ENCODE measurements around the gene GAS5.
A peak's percentile ranks its signal among the peaks of the same experiment; 100 is the strongest.

Gene GAS5

GRCh38 chr1:173853074-173853473 is 14.7 kb downstream of the GAS5 start:
- FAIRE-seq = no peak
- TF ChIP-seq POLR2A (IDR thresholded peaks at IDR 0.05; ENCODE audit: low read depth, low read length) (no peak), POLR2AphosphoS5 (IDR thresholded peaks at IDR 0.05; ENCODE audit: low read depth, low read length) (no peak), SPI1 (IDR thresholded peaks at IDR 0.05; ENCODE audit: low read depth, low read length) (no peak), POU2F2 (IDR thresholded peaks at IDR 0.05; ENCODE audit: low read depth, low read length) (no peak), TAF1 (IDR thresholded peaks at IDR 0.05; ENCODE audit: low read depth, low read length) (no peak), PAX5 (IDR thresholded peaks at IDR 0.05; ENCODE audit: insufficient read depth, low read length, severe bottlenecking) (no peak)
- no peak for DNase-seq (ENCODE audit: insufficient read length, low spot score)

DNA sequence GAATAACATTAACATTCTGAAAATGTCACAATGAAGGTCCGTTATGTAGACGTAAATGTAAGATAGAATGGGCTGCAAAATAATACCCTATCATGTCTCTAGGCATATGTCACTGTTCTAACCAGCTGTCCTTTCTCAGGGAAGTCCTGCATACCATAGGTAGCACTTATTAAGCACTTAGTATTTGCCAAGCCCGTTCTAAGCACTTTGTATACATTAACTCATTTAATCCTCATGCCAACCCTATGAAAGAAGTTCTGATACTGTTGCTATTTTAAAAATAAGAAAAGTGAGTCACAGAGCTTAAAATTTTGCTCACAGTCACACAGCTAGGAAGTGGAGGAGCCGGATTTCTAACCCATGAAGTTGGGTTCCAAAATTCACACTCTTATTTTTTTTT is 15.7 kb downstream of the GAS5 start:
- no peak for DNase-seq (ENCODE audit: insufficient read length, low spot score)
- no peak for TF ChIP-seq POU2F2 (IDR thresholded peaks at IDR 0.05; ENCODE audit: low read depth, low read length)
- TF ChIP-seq PAX5 (IDR thresholded peaks at IDR 0.05; ENCODE audit: insufficient read depth, low read length, severe bottlenecking) = no peak
- no peak for TF ChIP-seq POLR2A (IDR thresholded peaks at IDR 0.05; ENCODE audit: low read depth, low read length)
- no peak for TF ChIP-seq SPI1 (IDR thresholded peaks at IDR 0.05; ENCODE audit: low read depth, low read length)
- TF ChIP-seq TAF1 (IDR thresholded peaks at IDR 0.05; ENCODE audit: low read depth, low read length) = no peak
- TF ChIP-seq POLR2AphosphoS5 (IDR thresholded peaks at IDR 0.05; ENCODE audit: low read depth, low read length) = no peak
- FAIRE-seq = no peak

DNA sequence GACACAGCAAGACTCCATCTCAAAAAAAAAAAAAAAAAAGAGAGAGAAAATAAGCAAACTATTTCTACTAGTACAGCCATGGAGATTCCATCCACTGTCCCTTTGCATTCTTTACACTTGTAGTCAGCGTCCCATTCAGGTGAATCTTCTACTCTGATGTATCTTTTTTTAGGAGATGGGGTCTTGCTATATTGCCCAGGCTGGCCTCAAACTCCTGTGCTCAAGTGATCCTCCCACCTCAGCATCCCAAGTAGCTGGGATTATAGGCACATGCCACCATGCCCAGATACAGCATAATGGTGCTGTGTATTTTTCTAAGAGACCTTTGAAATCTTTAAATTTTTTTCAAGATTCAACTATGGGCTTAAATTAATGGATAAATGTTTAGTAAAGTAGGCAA is 35.0 kb downstream of the GAS5 start:
- FAIRE-seq (no peak), DNase-seq (ENCODE audit: insufficient read length, low spot score) (no peak)
- TF ChIP-seq POLR2A (IDR thresholded peaks at IDR 0.05; ENCODE audit: low read depth, low read length) (no peak), POU2F2 (IDR thresholded peaks at IDR 0.05; ENCODE audit: low read depth, low read length) (no peak), TAF1 (IDR thresholded peaks at IDR 0.05; ENCODE audit: low read depth, low read length) (no peak), PAX5 (IDR thresholded peaks at IDR 0.05; ENCODE audit: insufficient read depth, low read length, severe bottlenecking) (no peak), SPI1 (IDR thresholded peaks at IDR 0.05; ENCODE audit: low read depth, low read length) (no peak), POLR2AphosphoS5 (IDR thresholded peaks at IDR 0.05; ENCODE audit: low read depth, low read length) (no peak)

- DNase-seq (ENCODE audit: insufficient read length, low spot score) (no peak), FAIRE-seq (no peak)
- TF ChIP-seq POLR2A (IDR thresholded peaks at IDR 0.05; ENCODE audit: low read depth, low read length) (no peak), PAX5 (IDR thresholded peaks at IDR 0.05; ENCODE audit: insufficient read depth, low read length, severe bottlenecking) (no peak), TAF1 (IDR thresholded peaks at IDR 0.05; ENCODE audit: low read depth, low read length) (no peak), POLR2AphosphoS5 (IDR thresholded peaks at IDR 0.05; ENCODE audit: low read depth, low read length) (no peak), POU2F2 (IDR thresholded peaks at IDR 0.05; ENCODE audit: low read depth, low read length) (no peak)
Measured at GRCh38 chr1:173827611-173828010, 40.2 kb downstream of the GAS5 start.

DNA sequence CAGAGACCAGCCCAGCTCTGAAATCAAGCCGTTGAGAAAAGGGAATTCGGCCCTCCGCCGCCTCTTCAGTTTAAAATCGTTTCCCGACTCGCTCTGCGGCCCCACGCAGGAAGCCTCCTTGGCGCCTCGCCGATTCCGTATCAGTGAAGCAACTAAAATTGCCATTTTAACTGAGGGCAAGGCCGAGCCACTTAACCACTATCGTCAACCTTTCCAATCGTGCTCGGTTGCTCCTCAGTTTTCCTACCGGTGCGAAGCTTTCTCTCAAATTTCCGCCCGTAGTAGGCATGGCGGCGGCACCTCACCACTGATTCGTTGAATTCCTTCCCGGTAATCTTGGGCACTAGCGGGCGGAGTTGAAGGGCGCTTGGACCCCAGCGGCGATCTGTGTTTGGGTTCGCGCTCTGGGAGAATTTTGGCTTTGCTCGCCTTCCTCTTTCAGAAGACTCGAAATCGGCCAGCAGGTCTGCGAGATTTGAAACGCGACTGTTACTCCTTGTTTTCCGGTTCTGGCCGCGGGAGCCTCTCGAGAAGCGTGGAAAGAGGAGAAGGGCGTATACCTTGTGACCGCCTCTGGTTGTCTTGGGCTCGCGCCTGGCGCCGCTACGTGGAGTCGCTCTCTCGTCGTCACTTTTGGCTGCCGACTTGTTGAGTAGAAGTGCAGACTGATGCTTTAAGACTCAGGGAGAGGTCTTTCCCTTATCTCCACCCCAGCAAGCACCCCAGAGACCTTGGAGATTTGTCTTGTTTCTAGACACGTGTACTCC is 43.3 kb downstream of the GAS5 start, which contains the start of the genes CENPL and DARS2:
CENPL (minus strand) TSS at position 569 of the 767 bp plus-strand sequence. CDS start 13,584 bp downstream, outside the sequence.
DARS2 (plus strand) TSS at position 359 of the 767 bp plus-strand sequence. CDS start 557 bp downstream, outside the sequence.
- FAIRE-seq = peak; percentile 90
- TF ChIP-seq PAX5 (IDR thresholded peaks at IDR 0.05; ENCODE audit: insufficient read depth, low read length, severe bottlenecking) (no peak), TAF1 (IDR thresholded peaks at IDR 0.05; ENCODE audit: low read depth, low read length) (peak; percentile 75), POU2F2 (IDR thresholded peaks at IDR 0.05; ENCODE audit: low read depth, low read length) (peak; percentile 65), SPI1 (IDR thresholded peaks at IDR 0.05; ENCODE audit: low read depth, low read length) (no peak), POLR2AphosphoS5 (IDR thresholded peaks at IDR 0.05; ENCODE audit: low read depth, low read length) (peak; percentile 76; the same call in 1 of the 2 replicates), POLR2A (IDR thresholded peaks at IDR 0.05; ENCODE audit: low read depth, low read length) (peak; percentile 79)
- peak; percentile 61 for DNase-seq (ENCODE audit: insufficient read length, low spot score)

DNA sequence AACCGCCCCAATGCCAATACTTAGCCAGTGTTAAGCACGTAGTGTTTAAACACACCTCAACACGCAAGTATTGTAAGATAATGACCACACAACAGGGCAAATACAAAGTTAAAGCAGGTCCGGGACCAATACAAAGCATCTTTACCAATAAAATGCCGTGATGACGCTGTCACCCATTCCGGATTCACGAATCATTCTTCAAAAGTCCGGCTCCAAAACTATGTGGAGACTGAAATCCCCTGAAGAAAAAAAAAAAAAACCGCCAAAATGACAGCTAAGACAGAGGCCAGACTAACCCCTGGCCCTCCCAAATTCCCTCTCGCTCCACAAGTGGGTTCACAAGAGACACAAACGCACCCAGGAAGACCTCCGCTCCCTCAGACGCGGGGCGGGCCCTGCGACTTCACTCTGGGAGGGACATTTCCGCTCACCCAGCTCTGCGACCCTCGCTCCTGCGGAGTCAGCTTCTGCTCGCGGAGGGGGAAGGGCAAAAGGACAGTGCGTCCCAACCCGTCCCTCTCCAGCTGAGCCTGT is 43.9 kb downstream of the GAS5 start:
- FAIRE-seq (peak; percentile 61), DNase-seq (ENCODE audit: insufficient read length, low spot score) (no peak)
- TF ChIP-seq POLR2A (IDR thresholded peaks at IDR 0.05; ENCODE audit: low read depth, low read length) = 0 out of 2 replicates have a peak, but pooled peaks have one; percentile 24
- TF ChIP-seq PAX5 (IDR thresholded peaks at IDR 0.05; ENCODE audit: insufficient read depth, low read length, severe bottlenecking) = no peak
- peak; percentile 0; the same call in 1 of the 2 replicates for TF ChIP-seq TAF1 (IDR thresholded peaks at IDR 0.05; ENCODE audit: low read depth, low read length)

DNA sequence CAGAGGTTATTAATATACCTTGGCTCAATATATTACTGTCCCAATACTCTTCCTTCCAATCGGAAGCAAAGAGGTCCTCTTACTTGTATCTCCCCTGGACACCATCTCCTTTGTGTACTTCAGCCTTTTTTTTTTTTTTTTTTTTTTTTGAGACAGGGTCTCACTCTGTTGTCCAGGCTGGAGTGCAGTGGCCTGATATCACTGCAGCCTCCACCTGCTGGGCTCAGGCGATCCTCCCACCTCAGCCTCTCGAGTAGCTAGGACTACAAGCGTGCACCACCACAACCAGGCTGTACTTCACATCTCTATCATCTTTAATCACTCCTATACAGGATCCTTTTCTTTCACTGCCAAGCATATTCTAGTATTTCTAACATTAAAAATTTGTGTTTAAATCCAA is 46.1 kb downstream of the GAS5 start:
- DNase-seq (ENCODE audit: insufficient read length, low spot score) (no peak), FAIRE-seq (no peak)
- TF ChIP-seq POU2F2 (IDR thresholded peaks at IDR 0.05; ENCODE audit: low read depth, low read length) (no peak), TAF1 (IDR thresholded peaks at IDR 0.05; ENCODE audit: low read depth, low read length) (no peak), POLR2AphosphoS5 (IDR thresholded peaks at IDR 0.05; ENCODE audit: low read depth, low read length) (no peak), POLR2A (IDR thresholded peaks at IDR 0.05; ENCODE audit: low read depth, low read length) (no peak), SPI1 (IDR thresholded peaks at IDR 0.05; ENCODE audit: low read depth, low read length) (no peak), PAX5 (IDR thresholded peaks at IDR 0.05; ENCODE audit: insufficient read depth, low read length, severe bottlenecking) (no peak)

DNA sequence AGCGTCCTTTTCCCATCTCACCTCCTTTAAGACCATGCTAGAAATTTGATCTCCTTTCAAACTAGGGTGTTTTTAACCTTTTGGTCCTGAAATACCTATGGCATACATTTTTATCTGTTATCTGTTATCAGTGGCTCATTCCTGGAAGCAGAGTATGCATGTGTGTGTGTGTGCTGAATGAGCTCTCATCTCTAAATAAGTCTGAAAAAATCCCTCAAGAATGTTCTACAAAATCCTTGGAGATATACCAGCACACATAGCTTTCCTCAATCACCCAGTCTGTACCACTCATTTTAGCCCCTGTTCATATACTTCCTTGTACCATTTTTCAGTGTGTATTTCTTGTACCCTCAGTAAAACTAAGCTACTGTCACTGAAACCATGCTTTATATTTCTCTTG is 49.3 kb downstream of the GAS5 start:
- TF ChIP-seq POLR2AphosphoS5 (IDR thresholded peaks at IDR 0.05; ENCODE audit: low read depth, low read length) = no peak
- TF ChIP-seq POLR2A (IDR thresholded peaks at IDR 0.05; ENCODE audit: low read depth, low read length) = no peak
- no peak for TF ChIP-seq PAX5 (IDR thresholded peaks at IDR 0.05; ENCODE audit: insufficient read depth, low read length, severe bottlenecking)
- TF ChIP-seq TAF1 (IDR thresholded peaks at IDR 0.05; ENCODE audit: low read depth, low read length) = no peak
- no peak for TF ChIP-seq POU2F2 (IDR thresholded peaks at IDR 0.05; ENCODE audit: low read depth, low read length)
- TF ChIP-seq SPI1 (IDR thresholded peaks at IDR 0.05; ENCODE audit: low read depth, low read length) = no peak
- FAIRE-seq = no peak
- no peak for DNase-seq (ENCODE audit: insufficient read length, low spot score)
